ENCODE measurements around the gene PGM1.

DNA sequence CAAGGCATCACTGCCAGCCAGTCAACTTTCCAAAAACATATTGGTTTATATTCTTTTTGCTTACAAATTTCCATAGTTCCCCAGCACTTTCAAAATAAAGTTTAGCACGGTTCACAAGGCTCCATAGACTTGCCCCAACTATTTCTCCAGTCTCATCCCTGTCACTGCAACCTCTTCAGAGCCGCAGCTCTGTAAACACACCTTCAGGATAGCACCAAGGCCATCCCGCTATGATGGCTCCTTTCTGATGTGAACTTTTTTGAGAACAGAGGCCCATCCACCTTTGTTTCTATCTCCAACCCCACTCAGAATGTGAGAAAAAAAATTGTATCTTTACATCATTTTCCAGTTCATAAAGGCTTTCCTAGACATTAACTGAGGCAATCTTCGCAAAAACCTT is 26.3 kb downstream of the PGM1 start:
- TF ChIP-seq, protein P1, sequence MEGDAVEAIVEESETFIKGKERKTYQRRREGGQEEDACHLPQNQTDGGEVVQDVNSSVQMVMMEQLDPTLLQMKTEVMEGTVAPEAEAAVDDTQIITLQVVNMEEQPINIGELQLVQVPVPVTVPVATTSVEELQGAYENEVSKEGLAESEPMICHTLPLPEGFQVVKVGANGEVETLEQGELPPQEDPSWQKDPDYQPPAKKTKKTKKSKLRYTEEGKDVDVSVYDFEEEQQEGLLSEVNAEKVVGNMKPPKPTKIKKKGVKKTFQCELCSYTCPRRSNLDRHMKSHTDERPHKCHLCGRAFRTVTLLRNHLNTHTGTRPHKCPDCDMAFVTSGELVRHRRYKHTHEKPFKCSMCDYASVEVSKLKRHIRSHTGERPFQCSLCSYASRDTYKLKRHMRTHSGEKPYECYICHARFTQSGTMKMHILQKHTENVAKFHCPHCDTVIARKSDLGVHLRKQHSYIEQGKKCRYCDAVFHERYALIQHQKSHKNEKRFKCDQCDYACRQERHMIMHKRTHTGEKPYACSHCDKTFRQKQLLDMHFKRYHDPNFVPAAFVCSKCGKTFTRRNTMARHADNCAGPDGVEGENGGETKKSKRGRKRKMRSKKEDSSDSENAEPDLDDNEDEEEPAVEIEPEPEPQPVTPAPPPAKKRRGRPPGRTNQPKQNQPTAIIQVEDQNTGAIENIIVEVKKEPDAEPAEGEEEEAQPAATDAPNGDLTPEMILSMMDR (conservative IDR thresholded peaks at IDR 0.05; ENCODE audit: low read depth, low read length) = no peak
- TF ChIP-seq SMC3 (IDR thresholded peaks at IDR 0.05; ENCODE audit: low read depth, low read length) = no peak
- TF ChIP-seq RCOR1 (IDR thresholded peaks at IDR 0.05; ENCODE audit: insufficient replicate concordance, low read length) = no peak
- TF ChIP-seq MXI1 (IDR thresholded peaks at IDR 0.05; ENCODE audit: borderline replicate concordance, low read depth, low read length) = no peak
- no peak for TF ChIP-seq POLR2A (IDR thresholded peaks at IDR 0.05; ENCODE audit: low read depth, low read length)
- TF ChIP-seq, protein P2, sequence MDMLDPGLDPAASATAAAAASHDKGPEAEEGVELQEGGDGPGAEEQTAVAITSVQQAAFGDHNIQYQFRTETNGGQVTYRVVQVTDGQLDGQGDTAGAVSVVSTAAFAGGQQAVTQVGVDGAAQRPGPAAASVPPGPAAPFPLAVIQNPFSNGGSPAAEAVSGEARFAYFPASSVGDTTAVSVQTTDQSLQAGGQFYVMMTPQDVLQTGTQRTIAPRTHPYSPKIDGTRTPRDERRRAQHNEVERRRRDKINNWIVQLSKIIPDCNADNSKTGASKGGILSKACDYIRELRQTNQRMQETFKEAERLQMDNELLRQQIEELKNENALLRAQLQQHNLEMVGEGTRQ (IDR thresholded peaks at IDR 0.05; ENCODE audit: low read depth, low read length) = no peak
- TF ChIP-seq RFX5 (IDR thresholded peaks at IDR 0.05; ENCODE audit: low read depth, low read length) = no peak
- no peak for TF ChIP-seq RAD21 (IDR thresholded peaks at IDR 0.05; ENCODE audit: low read length)

All from IMR-90 (cell line).